GM06990 (cell line): ENCODE data around the gene ZNF609.

Source experiments
- DNase-seq: peaks from one replicate; pipeline ENCODE4 v3.0.0-alpha.2; 2011; ENCODE audit not compliant: insufficient read length; ENCODE audit errors: extremely low read depth
- H3K27me3 ChIP-seq: replicated peaks from 2 replicates; pipeline ENCODE4 v1.6.0; 2011; ENCODE audit warnings: low read length; ENCODE audit not compliant: control insufficient read depth, insufficient read depth
- H3K36me3 ChIP-seq: 2 replicates; pipeline ENCODE4 v1.5.1; 2011; ENCODE audit warnings: low read length; ENCODE audit not compliant: control insufficient read depth, insufficient read depth
- H3K4me3 ChIP-seq: replicated peaks from 2 replicates; pipeline ENCODE4 v1.5.1; 2011; ENCODE audit warnings: low read depth, mild to moderate bottlenecking, control low read depth, low read length
- TF ChIP-seq, protein P1 (sequence below): IDR thresholded peaks from 2 replicates; pipeline ENCODE4 v1.5.1; 2011; ENCODE audit warnings: low read length, control low read depth, mild to moderate bottlenecking, inconsistent platforms; ENCODE audit not compliant: insufficient read depth, poor library complexity, severe bottlenecking

Gene ZNF609

DNA sequence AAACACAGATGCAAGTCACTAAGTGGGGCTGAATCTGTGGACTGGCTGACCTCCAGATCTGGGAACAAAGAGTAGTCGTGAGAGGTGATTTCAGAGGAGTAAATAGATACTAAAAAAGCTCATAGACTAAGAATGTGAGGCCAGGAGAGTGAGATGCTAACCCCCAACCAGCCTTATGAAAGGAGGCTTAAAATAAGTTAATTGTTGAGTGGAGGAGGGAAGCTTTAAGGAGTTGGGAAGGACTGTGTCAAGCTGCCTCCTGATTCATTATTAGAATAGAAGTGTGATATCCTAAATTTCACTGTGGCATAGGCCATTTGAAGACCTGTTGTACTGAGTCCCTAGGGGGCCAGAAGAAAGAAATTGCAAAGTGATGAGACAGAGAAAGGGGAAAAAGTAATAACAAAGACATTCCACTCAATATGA, 207.4 kb downstream of the ZNF609 start:
- Histone ChIP-seq H3K4me3 (no peak overlapping the region), H3K27me3 (no peaks in the 10 kb centered on the region), H3K36me3 (no peaks in the 10 kb centered on the region)
- DNase-seq: no peak
- TF ChIP-seq, protein P1, sequence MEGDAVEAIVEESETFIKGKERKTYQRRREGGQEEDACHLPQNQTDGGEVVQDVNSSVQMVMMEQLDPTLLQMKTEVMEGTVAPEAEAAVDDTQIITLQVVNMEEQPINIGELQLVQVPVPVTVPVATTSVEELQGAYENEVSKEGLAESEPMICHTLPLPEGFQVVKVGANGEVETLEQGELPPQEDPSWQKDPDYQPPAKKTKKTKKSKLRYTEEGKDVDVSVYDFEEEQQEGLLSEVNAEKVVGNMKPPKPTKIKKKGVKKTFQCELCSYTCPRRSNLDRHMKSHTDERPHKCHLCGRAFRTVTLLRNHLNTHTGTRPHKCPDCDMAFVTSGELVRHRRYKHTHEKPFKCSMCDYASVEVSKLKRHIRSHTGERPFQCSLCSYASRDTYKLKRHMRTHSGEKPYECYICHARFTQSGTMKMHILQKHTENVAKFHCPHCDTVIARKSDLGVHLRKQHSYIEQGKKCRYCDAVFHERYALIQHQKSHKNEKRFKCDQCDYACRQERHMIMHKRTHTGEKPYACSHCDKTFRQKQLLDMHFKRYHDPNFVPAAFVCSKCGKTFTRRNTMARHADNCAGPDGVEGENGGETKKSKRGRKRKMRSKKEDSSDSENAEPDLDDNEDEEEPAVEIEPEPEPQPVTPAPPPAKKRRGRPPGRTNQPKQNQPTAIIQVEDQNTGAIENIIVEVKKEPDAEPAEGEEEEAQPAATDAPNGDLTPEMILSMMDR: no peak

GRCh38 chr15:64673866-64674265, 213.5 kb downstream of the ZNF609 start:
- TF ChIP-seq, protein P1: no peak
- no peaks in the 10 kb centered on the region for H3K27me3 ChIP-seq
- DNase-seq: no peak
- H3K4me3 ChIP-seq: no peak overlapping the region
- peaks cover 13% of the 10 kb centered on the region for H3K36me3 ChIP-seq

GRCh38 chr15:64678126-64678819, 217.9 kb downstream of the ZNF609 start:
- TF ChIP-seq, protein P1: no peak
- H3K4me3 ChIP-seq: no peak overlapping the region
- DNase-seq: no peak
- peaks cover 33% of the 10 kb centered on the region for H3K36me3 ChIP-seq
- no peaks in the 10 kb centered on the region for H3K27me3 ChIP-seq

DNA sequence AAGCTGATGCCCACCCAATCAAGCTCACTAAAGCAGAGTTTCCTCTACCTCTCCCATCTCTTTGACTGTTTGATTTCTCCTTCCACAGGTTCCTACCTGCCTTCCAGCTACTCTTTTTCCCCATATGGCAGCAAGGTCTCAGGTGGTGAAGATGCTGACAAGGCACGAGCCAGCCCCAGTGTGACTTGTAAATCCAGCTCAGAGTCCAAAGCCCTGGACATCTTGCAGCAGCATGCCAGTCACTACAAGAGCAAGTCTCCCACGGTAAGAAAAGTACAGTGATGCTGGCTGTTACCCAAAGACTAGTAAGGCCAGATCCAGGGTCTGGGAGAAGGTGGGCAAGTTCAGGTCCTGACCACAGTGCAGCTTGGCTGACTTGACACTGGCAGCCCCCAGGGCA, 219.7 kb downstream of the ZNF609 start:
- TF ChIP-seq, protein P1: no peak
- Histone ChIP-seq H3K4me3 (no peak overlapping the region), H3K36me3 (peaks cover 38% of the 10 kb centered on the region), H3K27me3 (no peaks in the 10 kb centered on the region)
- DNase-seq: no peak

DNA sequence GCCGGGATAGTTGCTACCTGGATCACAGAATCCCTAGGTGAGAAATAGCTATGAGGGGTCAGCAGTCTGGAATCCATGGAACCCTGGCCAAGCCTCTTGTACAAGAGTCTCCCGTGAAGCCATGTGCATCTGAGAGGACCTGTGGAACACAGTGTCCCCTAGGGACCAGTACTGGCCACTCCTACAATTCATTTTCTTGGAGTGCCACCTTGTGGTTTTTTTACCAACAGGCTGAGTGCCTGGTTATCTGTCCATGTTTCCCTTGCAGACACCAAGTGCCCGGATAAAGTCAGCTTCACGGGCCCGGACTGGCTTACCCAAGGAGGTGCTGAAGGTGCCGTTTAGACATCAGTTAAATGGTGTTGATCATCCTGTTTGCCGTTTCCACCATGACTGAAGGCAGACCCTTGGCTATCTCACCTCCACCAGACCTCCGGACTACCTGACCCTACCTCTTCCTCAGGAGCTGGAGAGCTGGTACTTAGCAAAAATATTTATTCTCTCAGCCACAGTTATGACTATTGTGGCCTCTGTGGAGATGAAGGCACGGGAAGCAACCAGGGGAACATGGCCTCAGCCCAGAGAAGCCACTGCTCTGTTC, 221.1 kb downstream of the ZNF609 start:
- Histone ChIP-seq H3K27me3 (no peaks in the 10 kb centered on the region), H3K36me3 (peaks cover 34% of the 10 kb centered on the region), H3K4me3 (no peak overlapping the region)
- DNase-seq: no peak
- TF ChIP-seq, protein P1: peak; percentile 46
